GM19238 (cell line): ENCODE results near the gene ASXL2.
A peak's percentile ranks its signal among the peaks of the same experiment; 100 is the strongest.
"Not testable (repeated sequence)": the region's sequence is repeated elsewhere in the genome, so short reads cannot be mapped to it uniquely, and the experiment has no call there.

Experiments used
- DNase-seq: peaks from one replicate; pipeline ENCODE4 v3.0.0; 2011; ENCODE audit warnings: low spot score; ENCODE audit not compliant: insufficient read length

ASXL2 gene

GRCh38 chr2:25894135-25894830 is 16.0 kb upstream of the ASXL2 start:
- DNase-seq, result no peak

GRCh38 chr2:25891672-25892071 is 13.4 kb upstream of the ASXL2 start:
- no peak for DNase-seq

GRCh38 chr2:25887624-25888242 is 9.4 kb upstream of the ASXL2 start:
- DNase-seq, result no peak

GRCh38 chr2:25885933-25886332 is 7.6 kb upstream of the ASXL2 start:
- no peak for DNase-seq

- no peak for DNase-seq
Measured at GRCh38 chr2:25881764-25882163, 3.5 kb upstream of the ASXL2 start.

- no peak for DNase-seq
Measured at GRCh38 chr2:25879133-25879730, 945 bp upstream of the ASXL2 start.

GRCh38 chr2:25877431-25878360 is 591 bp downstream of the ASXL2 start:
- peak; percentile 41 for DNase-seq

GRCh38 chr2:25872134-25872533 is 6.2 kb downstream of the ASXL2 start:
- no peak for DNase-seq

GRCh38 chr2:25867396-25868003 is 10.8 kb downstream of the ASXL2 start:
- DNase-seq, result no peak

- no peak for DNase-seq
Measured at GRCh38 chr2:25856377-25856776, 21.9 kb downstream of the ASXL2 start.

- DNase-seq, result no peak
Measured at GRCh38 chr2:25855065-25855464, 23.2 kb downstream of the ASXL2 start.

- DNase-seq, result no peak
Measured at GRCh38 chr2:25854613-25855012, 23.7 kb downstream of the ASXL2 start.

- DNase-seq, result no peak
Measured at GRCh38 chr2:25853038-25853638, 25.1 kb downstream of the ASXL2 start.

- DNase-seq, result peak; percentile 45
Measured at GRCh38 chr2:25851740-25852503, 26.4 kb downstream of the ASXL2 start.

- DNase-seq, result not testable (repeated sequence)
Measured at GRCh38 chr2:25850400-25850799, 27.9 kb downstream of the ASXL2 start.

GRCh38 chr2:25849350-25849749 is 28.9 kb downstream of the ASXL2 start:
- DNase-seq, result not testable (repeated sequence)

GRCh38 chr2:25845843-25846505 is 32.3 kb downstream of the ASXL2 start:
- no peak for DNase-seq

GRCh38 chr2:25844089-25844488 is 34.2 kb downstream of the ASXL2 start:
- no peak for DNase-seq

GRCh38 chr2:25842155-25842554 is 36.1 kb downstream of the ASXL2 start:
- no peak for DNase-seq
